CD4-positive, alpha-beta T cell treated with Interleukin-10 for 1 hour (primary cell): ENCODE results near the gene HSDL2.
A peak's percentile ranks its signal among the peaks of the same experiment; 100 is the strongest.
"Not testable (repeated sequence)": the region's sequence is repeated elsewhere in the genome, so short reads cannot be mapped to it uniquely, and the experiment has no call there.

Source experiments
- DNase-seq: peaks from one replicate; pipeline ENCODE4 v3.0.0-alpha.2; 2020

HSDL2 gene

DNA sequence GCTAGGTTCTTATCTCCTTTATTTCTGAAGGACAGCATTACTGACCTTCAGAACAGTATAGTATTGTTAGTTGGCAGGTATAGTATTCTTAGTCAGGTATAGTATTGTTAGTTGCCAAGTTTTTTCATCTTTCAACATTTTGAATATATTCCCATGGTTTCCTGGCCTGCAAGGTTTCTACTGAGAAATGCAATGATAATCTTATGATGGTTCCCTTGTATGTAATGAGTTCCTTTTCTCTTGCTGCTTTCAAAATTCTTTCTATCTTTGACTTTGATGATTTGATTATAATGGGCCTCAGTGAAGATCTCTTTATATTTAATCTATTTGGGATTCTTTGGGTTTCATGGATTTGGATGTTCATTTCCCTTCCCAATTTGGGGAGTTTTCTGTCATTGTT is 12.4 kb upstream of the HSDL2 start:
- no peak for DNase-seq

DNA sequence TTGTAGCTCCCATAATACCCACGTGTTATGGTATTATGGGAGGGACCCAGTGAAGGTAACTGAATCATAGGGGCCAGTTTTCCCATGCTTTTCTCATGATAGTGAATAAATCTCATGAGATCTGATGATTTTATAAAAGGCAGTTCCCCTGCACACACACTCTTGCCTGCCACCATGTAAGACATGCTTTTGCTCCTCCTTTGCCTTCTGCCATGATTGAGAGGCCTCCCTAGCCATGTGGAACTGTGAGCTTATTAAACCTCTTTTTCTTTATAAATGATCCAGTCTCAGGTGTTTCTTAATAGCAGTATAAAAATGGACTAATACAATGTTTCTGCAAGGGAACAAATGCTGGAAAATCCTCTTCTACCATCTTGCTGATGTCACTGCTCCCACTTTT is 10.1 kb upstream of the HSDL2 start:
- no peak for DNase-seq

DNA sequence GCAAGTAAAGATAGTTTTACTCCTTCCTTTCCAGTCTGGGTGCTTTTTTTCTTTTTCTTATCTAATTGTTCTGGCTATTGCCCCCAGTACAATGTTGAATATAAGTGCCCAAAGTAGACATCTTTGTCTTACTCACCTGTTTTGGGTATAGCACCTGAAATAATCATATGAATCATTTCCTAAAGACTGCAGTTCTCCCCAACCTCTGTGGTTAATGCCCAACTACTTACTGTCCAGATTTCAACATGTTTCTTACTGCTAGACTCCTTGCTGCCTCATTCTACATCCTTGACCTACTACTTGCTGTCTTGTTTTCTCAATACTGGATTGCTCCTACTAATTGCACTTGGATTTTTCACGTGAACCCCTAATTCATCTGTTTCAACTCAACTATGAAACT is 8.8 kb upstream of the HSDL2 start:
- DNase-seq, result no peak

DNA sequence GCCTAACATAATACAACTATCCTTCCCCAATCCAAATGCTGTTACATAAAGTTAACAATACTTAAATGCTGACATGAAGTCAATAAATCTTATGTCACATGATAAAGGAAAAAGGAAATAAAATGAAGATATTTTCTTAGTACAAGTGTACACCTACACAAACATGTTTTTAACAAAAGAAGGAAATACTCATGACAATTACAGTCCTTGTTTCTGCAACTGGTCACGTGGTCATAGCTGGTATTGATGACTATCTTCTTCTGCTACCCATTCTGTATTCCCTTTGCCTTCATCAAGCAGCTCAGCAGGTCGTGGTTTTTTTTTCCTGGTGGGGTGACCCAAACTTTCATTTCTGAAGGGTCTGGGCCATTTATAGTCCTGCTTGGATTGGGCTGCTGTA is 6.2 kb upstream of the HSDL2 start:
- DNase-seq, result not testable (repeated sequence)

DNA sequence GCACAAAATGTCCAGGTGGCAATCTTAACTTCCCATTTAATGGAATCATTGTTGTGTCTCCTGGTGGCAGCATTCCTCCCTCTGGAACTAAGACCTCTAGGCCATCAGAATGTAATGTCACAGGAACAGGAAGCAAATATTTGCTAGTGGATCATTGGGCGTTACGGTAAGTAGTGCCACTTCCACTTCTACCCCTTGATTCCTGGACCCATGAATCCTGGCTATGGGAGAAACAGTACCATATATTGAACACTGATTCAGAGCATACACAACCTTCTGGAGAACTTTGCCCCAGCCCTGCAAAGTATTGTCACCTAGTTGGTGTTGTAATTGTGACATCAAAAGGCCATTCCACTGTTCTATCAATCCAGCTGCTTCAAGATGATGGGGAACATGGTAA is 5.7 kb upstream of the HSDL2 start:
- not testable (repeated sequence) for DNase-seq

DNA sequence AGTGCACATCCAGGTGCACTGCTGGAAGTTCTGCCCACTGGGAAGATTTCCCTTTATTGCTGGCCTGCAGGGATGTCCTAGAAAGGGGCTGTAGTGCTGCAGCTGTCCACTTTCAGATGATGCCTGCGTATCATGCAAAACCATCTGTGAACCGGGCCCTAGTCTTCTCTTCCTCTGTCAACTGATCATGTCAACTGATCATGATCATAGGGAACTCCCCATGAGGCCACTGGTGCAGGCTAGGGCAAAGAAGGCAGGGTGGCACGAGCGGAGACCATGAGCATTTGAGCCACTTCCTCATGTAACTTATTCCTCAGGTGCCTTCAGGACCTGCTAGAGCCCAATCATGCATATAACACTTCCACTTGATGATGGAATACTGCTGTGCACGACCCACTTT is 4.5 kb upstream of the HSDL2 start:
- no peak for DNase-seq

DNA sequence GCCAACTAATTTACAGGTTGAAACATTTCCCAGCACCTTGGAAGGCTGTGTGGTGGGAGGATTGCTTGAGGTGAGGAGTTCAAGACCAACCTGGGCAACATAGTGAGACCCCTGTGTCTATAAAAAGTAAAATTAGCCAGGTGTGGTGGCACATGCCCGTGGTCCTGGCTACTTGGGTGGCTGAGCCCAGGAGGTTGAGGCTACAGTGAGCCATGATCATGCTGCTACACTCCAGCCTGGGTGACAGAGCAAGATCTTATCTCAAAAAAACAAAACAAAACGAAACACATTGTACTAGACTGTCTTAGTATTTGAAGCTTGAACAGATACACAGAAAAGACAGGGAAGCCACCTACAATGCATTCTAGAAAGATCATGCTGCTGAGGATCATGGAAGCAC is 2.8 kb upstream of the HSDL2 start:
- DNase-seq, result peak; percentile 6

DNA sequence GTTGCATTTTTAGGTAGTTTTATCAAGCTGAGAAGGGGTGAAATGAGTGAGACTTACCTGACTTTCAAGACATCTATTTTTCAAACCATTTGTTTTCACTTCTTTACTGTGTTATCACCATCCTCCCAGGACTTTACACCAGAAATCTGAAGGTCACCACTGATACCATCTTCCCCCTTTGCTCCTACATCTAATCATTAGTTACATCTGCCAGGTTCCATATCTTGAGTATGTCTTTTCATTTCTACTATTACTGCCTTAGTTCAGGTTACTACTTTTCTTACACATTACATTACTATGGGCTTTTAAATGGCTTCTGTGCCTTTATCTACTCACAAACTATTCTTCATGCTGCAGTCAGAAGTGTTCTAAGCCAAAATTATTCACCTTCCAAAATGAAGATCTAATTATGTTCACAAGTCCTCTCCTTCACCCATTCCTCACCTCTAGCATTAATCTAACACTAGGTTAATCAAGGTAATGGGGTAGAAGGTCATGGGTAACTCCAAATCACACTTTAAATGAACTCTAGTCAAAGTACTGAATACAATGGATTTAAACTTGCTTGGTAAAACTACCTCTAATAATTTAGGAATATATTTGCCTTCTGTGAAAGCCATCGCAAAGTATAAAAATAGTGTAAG is 2.1 kb upstream of the HSDL2 start:
- no peak for DNase-seq

DNA sequence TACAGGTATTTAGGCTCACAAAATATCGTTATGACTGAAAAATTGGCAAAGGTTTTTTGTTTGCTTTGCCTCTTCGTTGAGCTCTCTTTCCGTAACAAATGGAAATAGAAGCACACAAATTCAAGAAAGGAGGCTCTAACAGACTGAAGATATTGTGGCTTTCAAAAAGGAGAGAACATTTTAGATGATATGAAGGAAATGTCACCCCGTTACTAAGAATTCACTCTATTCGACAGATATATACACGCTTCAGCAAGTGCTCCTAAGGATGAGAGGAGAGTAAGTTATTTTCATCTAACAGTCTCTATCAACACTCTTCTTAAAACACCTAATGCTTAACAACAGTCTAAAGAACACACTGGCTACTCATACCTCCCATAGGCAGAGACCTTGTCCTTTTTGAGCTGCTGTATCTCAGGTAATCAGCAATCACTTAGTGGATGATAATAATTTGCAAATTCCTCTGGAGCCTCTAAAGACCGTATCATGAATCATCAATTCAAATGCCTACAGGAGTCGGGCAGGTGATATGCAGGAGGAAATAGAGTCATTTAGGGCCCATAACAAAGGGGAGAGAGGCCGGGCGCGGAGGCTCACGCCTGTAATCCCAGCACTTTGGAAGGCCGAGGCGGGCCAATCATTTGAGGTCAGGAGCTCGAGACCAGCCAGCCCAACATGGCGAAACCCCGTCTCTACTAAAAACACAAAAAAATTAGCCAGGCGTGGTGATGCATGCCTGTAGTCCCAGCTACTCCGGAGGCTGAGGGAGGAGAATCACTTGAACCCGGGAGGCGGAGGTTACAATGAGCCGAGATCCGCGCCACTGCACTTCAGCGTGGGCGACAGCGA is 1.4 kb upstream of the HSDL2 start:
- DNase-seq, result peak; percentile 6

DNA sequence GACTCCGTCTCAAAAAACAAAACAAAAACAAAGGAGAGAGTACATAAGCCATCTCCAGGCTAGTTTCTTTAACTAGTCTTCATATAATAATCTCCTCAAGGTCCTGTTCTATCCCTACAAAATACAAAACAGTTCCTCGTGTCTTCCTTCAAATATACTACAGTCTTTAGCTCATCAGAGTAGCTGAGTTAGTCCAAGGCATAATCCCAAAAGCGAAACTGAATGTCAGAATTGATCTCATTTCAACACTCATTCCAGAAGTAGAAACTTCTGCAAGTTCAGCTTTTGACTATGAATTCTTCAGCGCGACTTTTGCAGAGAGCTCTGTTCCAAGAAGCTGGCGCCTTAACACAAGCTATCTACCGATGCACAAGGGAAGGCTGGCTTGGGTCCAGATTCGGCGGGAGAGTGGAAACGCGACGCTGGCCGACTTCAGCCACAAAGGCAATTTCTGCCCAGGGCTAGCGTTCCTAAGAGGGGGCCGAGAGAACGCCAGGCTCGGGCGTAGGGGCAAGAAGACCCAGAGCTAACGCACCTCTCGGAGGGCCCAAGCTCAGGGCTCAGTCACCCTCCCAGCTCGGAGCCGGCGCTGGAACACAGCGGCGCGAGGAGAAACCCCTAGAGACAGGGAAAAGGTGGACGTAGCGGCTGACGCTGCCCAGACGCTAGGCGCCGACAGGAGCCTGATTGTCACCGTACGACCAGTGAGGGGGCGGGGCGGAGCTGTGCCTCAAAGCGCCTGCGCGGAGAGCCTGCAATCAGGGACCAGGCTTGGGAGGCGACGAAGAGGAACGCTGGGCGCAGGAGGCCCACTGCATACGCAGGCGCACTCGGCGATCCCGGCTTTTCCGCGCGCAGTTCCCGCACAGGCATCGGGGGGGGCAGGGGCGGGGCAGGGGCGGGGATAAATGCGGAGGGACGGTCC is 469 bp upstream of the HSDL2 start:
- peak; percentile 98 for DNase-seq

DNA sequence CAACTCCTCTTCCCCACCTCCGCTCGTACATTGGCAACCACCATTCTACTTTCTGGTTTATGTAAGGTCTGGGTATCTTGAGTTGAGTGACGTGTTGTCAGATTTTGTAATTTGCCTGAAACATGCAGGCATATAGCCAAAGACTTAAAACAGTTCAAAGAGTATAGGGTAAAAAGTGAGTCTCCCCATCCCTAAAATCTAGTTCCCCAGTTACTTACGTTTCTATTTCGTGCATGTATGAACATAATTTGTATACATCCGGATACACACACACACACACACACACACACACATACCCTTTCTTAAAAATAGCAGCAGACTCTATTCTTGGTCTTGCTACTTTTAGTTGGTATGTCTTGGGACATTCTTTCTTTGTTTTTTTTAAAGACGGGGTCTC is 915 bp downstream of the HSDL2 start:
- no peak for DNase-seq

DNA sequence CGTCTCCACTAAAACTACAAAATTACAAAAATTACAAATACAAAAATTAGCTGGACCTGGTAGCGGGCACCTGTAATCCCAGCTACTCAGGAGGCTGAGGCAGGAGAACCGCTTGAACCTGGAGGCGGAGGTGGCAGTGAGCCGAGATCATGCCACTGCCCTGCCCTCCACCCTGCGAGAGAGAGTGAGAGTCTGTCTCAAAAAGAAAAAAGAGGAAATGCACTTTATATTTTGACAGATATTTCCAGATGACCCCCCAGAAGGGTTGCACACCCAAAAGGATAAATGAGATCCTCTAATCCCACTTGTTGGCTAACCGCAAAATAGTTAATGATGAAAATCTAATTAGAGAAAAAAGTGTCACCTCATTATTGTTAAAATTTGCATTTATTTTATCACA is 2.2 kb downstream of the HSDL2 start:
- no peak for DNase-seq

DNA sequence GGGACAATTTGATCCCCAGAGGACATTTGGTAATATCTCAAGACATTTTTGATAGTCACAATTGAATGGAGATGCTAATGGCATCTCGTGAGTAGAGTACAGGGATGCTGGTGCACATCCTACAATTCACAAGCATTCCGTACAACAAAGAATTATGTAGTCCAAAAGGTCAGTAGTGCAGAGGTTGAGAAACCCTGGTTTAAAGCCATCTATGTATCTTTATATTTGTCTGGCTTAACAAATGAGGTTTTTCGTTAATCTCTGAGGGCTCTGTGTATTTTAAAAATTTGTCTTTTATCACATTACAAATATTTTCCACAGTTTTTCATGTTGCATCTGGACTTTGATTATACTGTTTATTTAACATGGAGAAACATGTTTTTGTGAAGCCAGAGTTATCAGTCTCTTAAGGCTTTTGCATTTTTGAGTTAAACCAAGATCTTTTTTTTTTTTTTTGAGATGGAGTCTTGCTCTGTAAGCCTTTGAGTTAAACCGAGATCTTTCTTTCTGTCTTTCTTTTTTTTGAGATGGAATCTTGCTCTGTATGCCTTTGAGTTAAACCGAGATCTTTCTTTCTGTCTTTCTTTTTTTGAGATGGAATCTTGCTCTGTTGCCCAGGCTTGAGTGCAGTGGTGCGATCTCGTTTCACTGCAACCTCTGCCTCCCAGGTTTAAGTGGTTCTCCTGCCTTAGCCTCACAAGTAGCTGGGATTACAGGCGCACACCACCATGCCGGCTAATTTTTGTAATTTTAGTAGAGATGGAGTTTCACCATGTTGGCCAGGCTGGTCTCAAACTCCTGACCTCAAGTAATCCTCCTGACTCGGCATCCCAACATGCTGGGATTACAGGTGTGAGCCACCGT is 2.8 kb downstream of the HSDL2 start:
- DNase-seq, result no peak

DNA sequence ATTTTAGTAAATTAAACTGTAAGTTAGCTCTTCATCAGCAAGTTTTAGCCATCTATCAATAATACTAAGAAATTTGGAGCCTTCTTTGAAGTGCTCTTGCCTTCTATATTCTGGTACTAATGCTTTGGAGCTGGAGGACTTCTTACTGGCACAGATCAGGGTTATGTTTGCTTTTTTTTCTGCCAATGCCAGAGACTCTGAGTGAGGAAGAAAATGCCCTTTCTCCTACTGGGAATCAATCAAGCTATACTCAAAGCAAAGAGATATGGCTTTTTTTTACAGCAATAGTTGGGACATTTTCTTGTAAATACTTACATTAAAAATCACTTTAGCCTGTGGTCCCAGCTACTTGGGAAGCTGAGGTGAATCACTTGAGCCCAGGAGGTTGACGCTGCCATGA is 4.3 kb downstream of the HSDL2 start:
- DNase-seq, result no peak

DNA sequence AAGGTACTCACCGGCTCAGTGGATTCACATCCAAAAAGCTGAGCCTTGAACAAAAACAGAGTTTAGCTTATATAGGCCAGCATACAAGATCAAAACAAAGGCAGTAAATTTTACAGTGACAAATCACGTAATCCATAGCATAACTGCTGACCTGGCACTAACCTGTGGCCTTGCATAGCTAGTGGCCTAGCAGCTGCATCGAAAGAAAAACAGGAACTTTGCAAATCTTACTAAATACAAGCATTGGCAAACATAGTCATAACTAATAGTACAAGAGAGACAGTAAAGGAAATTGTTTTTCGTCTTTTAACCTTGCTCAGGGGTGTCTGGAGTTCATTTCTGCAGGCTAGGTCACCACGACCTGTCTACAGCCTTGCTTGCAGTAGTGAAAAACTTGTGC is 4.8 kb downstream of the HSDL2 start:
- no peak for DNase-seq

DNA sequence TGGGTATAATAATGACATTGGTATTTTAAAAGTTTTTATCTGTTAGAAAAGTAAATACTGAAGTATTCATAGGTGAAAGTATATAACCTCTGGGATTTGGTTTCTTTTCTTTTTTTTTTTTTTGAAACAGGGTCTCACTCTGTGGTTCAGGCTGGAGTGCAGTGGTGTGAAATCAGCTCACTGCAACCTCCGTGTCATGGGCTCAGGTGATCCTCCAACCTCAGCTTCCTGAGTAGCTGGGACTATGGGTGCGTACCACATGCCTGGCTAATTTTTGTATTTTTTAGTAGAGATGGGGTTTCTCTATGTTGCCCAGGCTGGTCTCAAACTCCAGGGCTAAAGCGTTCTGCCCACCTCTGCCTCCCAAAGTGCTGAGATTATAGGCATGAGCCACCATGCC is 7.2 kb downstream of the HSDL2 start:
- no peak for DNase-seq

DNA sequence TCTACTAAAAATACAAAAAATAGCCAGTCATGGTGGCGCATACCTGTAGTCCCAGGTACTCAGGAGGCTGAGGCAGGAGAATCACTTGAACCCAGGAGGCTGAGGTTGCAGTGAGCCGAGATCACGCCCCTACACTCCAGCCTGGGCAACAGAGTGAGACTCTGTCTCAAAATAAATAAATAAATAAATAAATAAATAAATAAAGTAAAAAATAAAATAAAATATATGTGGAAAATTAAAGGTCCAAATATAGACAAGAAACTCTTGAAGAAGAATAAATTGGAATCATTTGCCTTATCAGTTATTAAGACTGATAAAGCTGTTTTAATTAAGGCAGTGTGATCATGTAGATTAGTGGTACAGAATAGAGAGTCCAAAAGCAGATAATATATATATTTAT is 10.0 kb downstream of the HSDL2 start:
- DNase-seq, result not testable (repeated sequence)

DNA sequence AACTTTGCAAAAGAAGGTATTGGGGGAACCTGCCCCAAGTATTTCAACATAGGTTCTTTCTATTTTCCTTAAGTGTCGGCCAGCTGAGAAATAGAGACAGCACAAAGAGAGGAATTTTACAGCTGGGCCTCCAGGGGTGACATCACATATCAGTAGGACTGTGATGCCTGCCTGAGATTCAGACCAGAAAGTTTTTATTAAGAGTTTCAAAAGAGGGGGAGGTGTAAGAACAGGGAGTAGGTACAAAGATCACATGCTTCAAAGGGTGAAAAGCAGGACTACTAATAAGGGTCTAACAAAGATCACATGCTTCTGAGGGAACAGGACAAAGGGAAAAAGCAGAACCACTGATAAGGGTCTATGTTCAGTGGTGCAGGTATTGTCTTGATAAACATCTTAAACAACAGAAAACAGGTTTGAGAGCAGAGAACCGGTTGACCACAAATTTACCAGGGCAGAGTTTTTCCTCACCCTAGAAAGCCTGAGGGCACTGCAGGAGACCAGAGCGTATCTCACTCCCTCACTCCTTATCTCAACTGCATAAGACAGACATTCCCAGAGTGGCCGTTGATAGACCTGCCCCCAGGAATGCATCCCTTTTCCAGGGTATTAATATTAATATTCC is 12.1 kb downstream of the HSDL2 start:
- DNase-seq, result not testable (repeated sequence)

DNA sequence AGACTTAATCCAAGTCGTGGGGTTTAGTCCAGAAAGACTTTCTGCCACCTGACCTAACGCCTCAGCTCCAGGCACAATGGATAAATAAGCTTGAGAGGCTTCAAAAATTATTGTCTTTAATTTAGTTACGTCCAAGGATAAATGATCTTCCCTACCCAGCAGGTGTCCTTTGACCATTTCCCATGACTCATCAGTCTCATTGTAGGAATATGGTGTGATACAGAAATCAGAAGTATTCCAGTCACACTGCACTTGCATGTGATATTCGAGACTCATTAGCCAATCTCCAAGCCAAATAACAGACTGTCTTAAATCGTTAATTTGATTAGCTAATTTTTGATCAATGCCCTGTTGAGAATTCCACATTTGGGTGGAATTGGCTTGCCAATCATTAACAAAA is 13.2 kb downstream of the HSDL2 start:
- not testable (repeated sequence) for DNase-seq

DNA sequence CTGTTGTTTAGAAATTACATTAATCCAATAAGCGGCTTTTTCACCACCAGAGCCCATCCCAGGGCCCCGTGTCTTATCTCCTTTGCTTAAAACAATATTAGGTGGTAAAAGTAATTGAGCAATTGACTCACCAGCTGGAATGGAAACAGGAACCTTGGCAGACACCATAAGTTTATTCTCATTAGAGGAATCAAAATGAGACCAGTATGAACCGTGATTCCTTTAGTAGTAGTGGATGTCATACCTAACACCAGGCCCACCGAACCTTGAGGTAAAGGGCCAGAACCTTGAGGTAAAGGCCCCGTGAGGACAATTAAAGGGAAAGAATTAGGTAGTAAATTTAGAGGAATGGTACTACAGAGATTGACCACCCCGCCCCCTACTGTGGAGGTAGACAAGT is 16.5 kb downstream of the HSDL2 start:
- no peak for DNase-seq

DNA sequence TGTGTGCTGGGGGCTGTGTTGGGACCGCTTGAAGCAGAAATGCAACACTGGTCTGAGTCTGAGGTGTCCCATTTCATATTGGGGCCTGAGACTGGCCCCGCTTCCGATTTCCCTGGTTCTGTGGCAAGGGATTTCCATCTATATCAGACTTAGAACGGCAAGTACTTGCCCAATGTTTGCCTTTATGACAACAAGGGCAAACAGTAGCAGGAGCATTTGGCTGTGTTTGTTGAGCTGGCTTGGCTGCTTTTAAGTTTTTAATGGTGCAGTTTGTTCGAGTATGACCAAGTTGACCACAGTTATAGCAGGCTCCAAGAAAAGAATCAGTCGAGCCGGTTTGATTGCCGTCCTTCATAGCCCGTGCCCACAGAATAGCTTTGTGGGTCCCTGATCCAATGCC is 17.0 kb downstream of the HSDL2 start:
- DNase-seq, result no peak

DNA sequence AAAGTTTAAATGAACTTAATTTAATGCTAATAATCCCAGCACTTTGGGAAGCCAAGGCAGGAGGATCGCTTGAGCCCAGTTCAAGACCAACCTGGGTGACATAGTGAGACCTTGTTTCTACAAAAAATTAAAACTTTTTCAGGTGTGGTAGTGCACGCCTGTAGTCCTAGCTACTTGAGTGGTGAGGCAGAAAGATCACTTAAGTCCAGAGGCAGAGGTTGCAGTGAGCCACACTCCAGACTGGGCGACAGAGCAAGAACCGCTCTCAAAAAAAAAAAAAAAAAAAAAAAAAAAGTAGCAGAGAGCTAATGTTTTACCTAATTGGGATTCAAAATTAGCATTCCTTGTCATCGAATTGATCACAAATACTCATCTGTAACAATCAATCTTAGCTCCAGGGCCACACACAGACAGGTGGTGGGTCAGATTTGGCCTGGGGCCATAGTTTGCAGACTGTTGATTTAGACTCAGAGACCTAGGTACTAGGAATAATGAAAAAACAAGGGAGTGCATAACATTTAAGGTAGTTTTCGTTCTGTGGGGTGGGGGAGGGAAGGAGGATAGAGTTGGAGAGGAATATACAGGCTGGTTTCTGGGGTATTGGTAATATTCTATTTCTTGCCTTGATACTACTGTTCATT is 21.4 kb downstream of the HSDL2 start:
- DNase-seq, result no peak
